Neural cell (in vitro differentiated cells): Measurements from ENCODE around the gene MRM1. TPM values are rescaled to one million over a fixed set of nuclear protein-coding genes. Genes with fewer than 3 reads are reported as not detected.

ENCODE experiments used
- H2AFZ ChIP-seq: fragments of 200-600, 300-800 bp; sonication (generic), shearing (Covaris generic); 2 replicates; pipeline ENCODE4 v1.6.0; 2014; ENCODE audit warnings: low read depth, mild to moderate bottlenecking, antibody characterized with exemption, low read length, moderate library complexity
- H3F3A ChIP-seq: fragments of 200-600 bp; shearing (Covaris generic); 2 replicates; pipeline ENCODE4 v1.6.1; 2016; ENCODE audit warnings: mild to moderate bottlenecking, moderate library complexity, mixed read lengths, antibody characterized with exemption, low read length; ENCODE audit not compliant: insufficient read depth, poor library complexity, severe bottlenecking
- H3K27ac ChIP-seq: fragments of 200-600, 300-800 bp; sonication (generic), shearing (Covaris generic); 2 replicates; pipeline ENCODE4 v1.5.1; 2014; ENCODE audit warnings: mild to moderate bottlenecking, low read length, moderate library complexity
- H3K27me3 ChIP-seq: fragments of 300-800, 200-600 bp; sonication (generic), shearing (Covaris generic); 2 replicates; pipeline ENCODE4 v1.6.0; 2014; ENCODE audit warnings: mild to moderate bottlenecking, low read depth, low read length, moderate library complexity; ENCODE audit not compliant: insufficient read depth
- H3K36me3 ChIP-seq: fragments of 300-800, 200-600 bp; sonication (generic), shearing (Covaris generic); 2 replicates; pipeline ENCODE4 v1.5.1; 2014; ENCODE audit warnings: mild to moderate bottlenecking, antibody characterized with exemption, low read length, moderate library complexity; ENCODE audit not compliant: insufficient read depth
- H3K4me2 ChIP-seq: fragments of 300-800, 200-600 bp; sonication (generic), shearing (Covaris generic); 2 replicates; pipeline ENCODE4 v1.6.0; 2014; ENCODE audit warnings: mild to moderate bottlenecking, low read length
- H3K4me3 ChIP-seq: fragments of 300-800, 200-600 bp; sonication (generic), shearing (Covaris generic); 2 replicates; pipeline ENCODE4 v1.5.1; 2014; ENCODE audit warnings: mild to moderate bottlenecking, low read length, moderate library complexity
- H3K79me2 ChIP-seq: fragments of 200-600 bp; shearing (Covaris generic); replicated peaks from 2 replicates; pipeline ENCODE4 v1.6.0; 2014; ENCODE audit warnings: mild to moderate bottlenecking, low read length, moderate library complexity; ENCODE audit not compliant: insufficient read depth
- H3K9ac ChIP-seq: fragments of 300-800, 200-600 bp; sonication (generic), shearing (Covaris generic); 2 replicates; pipeline ENCODE4 v1.6.1; 2016; ENCODE audit warnings: mild to moderate bottlenecking, low read length, mixed read lengths
- H3K9me2 ChIP-seq: fragments of 200-600 bp; shearing (Covaris generic); 2 replicates; pipeline ENCODE4 v1.6.1; 2016; ENCODE audit warnings: mild to moderate bottlenecking, low read length, mixed read lengths; ENCODE audit not compliant: insufficient read depth
- H3K9me3 ChIP-seq: fragments of 200-600, 300-800 bp; sonication (generic), shearing (Covaris generic); 2 replicates; pipeline ENCODE4 v1.6.1; 2016; ENCODE audit warnings: mild to moderate bottlenecking, mixed run types, low read length, moderate library complexity, mixed read lengths
- H4K20me1 ChIP-seq: fragments of 200-600 bp; shearing (Covaris generic); 2 replicates; pipeline ENCODE4 v1.6.1; 2016; ENCODE audit warnings: mild to moderate bottlenecking, mixed run types; ENCODE audit not compliant: insufficient read depth
- CTCF ChIP-seq: fragments of 450-650 bp; IDR thresholded peaks from 2 replicates; pipeline ENCODE4 v1.5.1; 2014; ENCODE audit warnings: antibody characterized with exemption, mild to moderate bottlenecking, moderate library complexity; ENCODE audit not compliant: poor library complexity, severe bottlenecking
- RAD21 ChIP-seq: fragments of 450-650 bp; conservative IDR thresholded peaks from 2 replicates; pipeline ENCODE4 v1.6.1; 2014; ENCODE audit warnings: antibody characterized with exemption, mild to moderate bottlenecking, moderate library complexity
- polyA plus RNA-seq: library from polyadenylated mRNA; depleted of rRNA; stranded (reverse); fragments of >200 nt; gene quantifications from 2 replicates; pipeline ENCODE4 v1.2.3, GENCODE V29; 2014

The MRM1 gene
- polyA plus RNA-seq, 1 donor from 2014 or later: 1.8 TPM

- Histone ChIP-seq H3K9ac (no peak overlapping the region), H3K36me3 (no peaks in the 10 kb centered on the region), H4K20me1 (no peaks in the 10 kb centered on the region), H3K9me3 (no peaks in the 10 kb centered on the region), H2AFZ (no peak overlapping the region), H3K27me3 (peaks cover 20% of the 10 kb centered on the region), H3K4me2 (no peak overlapping the region), H3F3A (no peaks in the 10 kb centered on the region), H3K9me2 (no peaks in the 10 kb centered on the region), H3K4me3 (no peak overlapping the region), H3K79me2 (no peaks in the 10 kb centered on the region), H3K27ac (no peak overlapping the region)
- TF ChIP-seq CTCF (peak; percentile 36), RAD21 (no peak)
These were observed 56.5 kb downstream of the MRM1 start for GRCh38 chr17:36657763-36658490.

Other genes starting within 250 kb of the MRM1 start
- gene TBC1D3H, start 213.1 kb upstream of the MRM1 start, polyA plus RNA-seq: 2.0 TPM in 1 of 2 replicates, not detected in the other
- gene ZNHIT3, start 114.9 kb upstream of the MRM1 start, polyA plus RNA-seq: 196 and 226 TPM in 2 replicates
- gene MYO19, start 66.7 kb upstream of the MRM1 start, polyA plus RNA-seq: 51.5 and 66.7 TPM in 2 replicates
- 2.7 and 5.4 TPM in 2 replicates for gene PIGW, start 66.6 kb upstream of the MRM1 start, polyA plus RNA-seq
- 99.3 and 112 TPM in 2 replicates for gene GGNBP2, start 56.7 kb upstream of the MRM1 start, polyA plus RNA-seq
- gene DHRS11, start 9.7 kb upstream of the MRM1 start, polyA plus RNA-seq: 13.4 and 18.6 TPM in 2 replicates